HCT116 (cell line): Measurements from ENCODE around the gene NMB. TPM values are rescaled to one million over a fixed set of nuclear protein-coding genes. Genes with fewer than 3 reads are reported as not detected.
A peak's percentile ranks its signal among the peaks of the same experiment; 100 is the strongest.

Experiments
- ATAC-seq: fragments of 200-7000 bp; cut with Tn5 transposase; 2 replicates; pipeline ENCODE4 v1.9.1; 2020; ENCODE audit warnings: mild to moderate bottlenecking, moderate library complexity
- BruUV-seq: library from RNA; stranded (reverse); fragments of 400-500 nt; replicated peaks from 2 replicates; lab custom pipeline; 2021; lab: Mats Ljungman, UMichigan
- CTCF ChIA-PET: fragments of 300-600 bp; sonication (Branson Sonifier 250); formaldehyde crosslinking; loops from one replicate; lab custom pipeline; 2021; ENCODE audit warnings: antibody characterized with exemption; lab: Charles Lee
- POLR2A ChIA-PET: fragments of 300-600, 350-600 bp; sonication (Branson Sonifier 250); formaldehyde crosslinking; loops from one replicate; lab custom pipeline; 2021; ENCODE audit warnings: antibody characterized with exemption; lab: Charles Lee
- RAD21 ChIA-PET, 2 experiments: fragments of 300-600 bp; sonication (Branson Sonifier 250); formaldehyde crosslinking; loops; one replicate each; lab custom pipeline; 2023; ENCODE audit warnings: low total read pairs in 2 of 2; ENCODE audit not compliant: uncharacterized antibody in 2 of 2, unreplicated experiment in 2 of 2, low non-redundant PET in 1 of 2; lab: Charles Lee
- DNase-seq: peaks from one replicate; pipeline ENCODE4 v3.0.0-alpha.2; 2010; ENCODE audit warnings: low read depth, low spot score
- H2AFZ ChIP-seq: fragments of 200-600 bp; shearing (Covaris generic), sonication (generic); 2 replicates; pipeline ENCODE4 v1.6.1; 2017; ENCODE audit warnings: low read depth, mixed run types, mixed read lengths, antibody characterized with exemption, low read length; ENCODE audit not compliant: poor library complexity, severe bottlenecking
- H3K27ac ChIP-seq: 2 replicates; pipeline ENCODE4 v1.5.1; 2012; ENCODE audit warnings: low read depth, low read length
- H3K27me3 ChIP-seq: fragments of 200-600 bp; sonication (generic); 2 replicates; pipeline ENCODE4 v1.6.1; 2016; ENCODE audit warnings: mixed run types, low read length, mixed read lengths; ENCODE audit not compliant: insufficient read depth
- H3K36me3 ChIP-seq, 2 experiments: fragments of 200-500 bp in 1 of 2; fragments of 200-600 bp in 1 of 2; sonication (Bioruptor generic) in 1 of 2; sonication (generic) in 1 of 2; 2 replicates each; pipeline versions ENCODE4 v1.5.1 to v1.6.1; 2014 to 2016; ENCODE audit warnings: low read length in 2 of 2, inconsistent platforms in 1 of 2, mixed read lengths in 1 of 2, mixed run types in 1 of 2; ENCODE audit not compliant: insufficient read depth in 2 of 2, control insufficient read depth in 1 of 2
- H3K4me1 ChIP-seq, 2 experiments: fragments of 200-600 bp in 1 of 2; sonication (generic) in 1 of 2; 2 replicates each; pipeline versions ENCODE4 v1.5.1 to v1.6.1; 2012 to 2017; ENCODE audit warnings: low read length in 2 of 2, inconsistent platforms in 1 of 2, mild to moderate bottlenecking in 1 of 2, mixed read lengths in 1 of 2, mixed run types in 1 of 2, moderate library complexity in 1 of 2; ENCODE audit not compliant: insufficient read depth in 2 of 2, control insufficient read depth in 1 of 2
- H3K4me2 ChIP-seq: fragments of 200-600 bp; sonication (generic); 2 replicates; pipeline ENCODE4 v1.6.1; 2017; ENCODE audit warnings: mixed run types, low read length, mixed read lengths
- H3K4me3 ChIP-seq, 2 experiments: fragments of 200-600 bp in 1 of 2; sonication (generic) in 1 of 2; replicated peaks in 1 of 2; 2 replicates each; pipeline ENCODE4 v1.5.1; 2011 to 2016; ENCODE audit warnings: low read length in 2 of 2, control low read depth in 1 of 2, low read depth in 1 of 2, mild to moderate bottlenecking in 1 of 2, mixed read lengths in 1 of 2, mixed run types in 1 of 2
- H3K79me2 ChIP-seq: fragments of 200-600 bp; sonication (generic); 2 replicates; pipeline ENCODE4 v1.6.1; 2017; ENCODE audit warnings: mild to moderate bottlenecking, mixed run types, low read length, moderate library complexity, mixed read lengths; ENCODE audit not compliant: insufficient read depth
- H3K9ac ChIP-seq: fragments of 200-600 bp; sonication (generic); 2 replicates; pipeline ENCODE4 v1.6.1; 2016; ENCODE audit warnings: low read length, mixed read lengths
- H3K9me2 ChIP-seq: fragments of 200-600 bp; sonication (generic), shearing (Covaris generic); 2 replicates; pipeline ENCODE4 v1.6.1; 2017; ENCODE audit warnings: mixed run types, mild to moderate bottlenecking, moderate library complexity; ENCODE audit not compliant: insufficient read depth
- H3K9me3 ChIP-seq, 2 experiments: fragments of 200-500 bp in 1 of 2; fragments of 200-600 bp in 1 of 2; sonication (Bioruptor generic) in 1 of 2; sonication (generic) in 1 of 2; 2 replicates each; pipeline ENCODE4 v1.6.1; 2014 to 2017; ENCODE audit warnings: low read length in 2 of 2, mixed read lengths in 2 of 2, inconsistent platforms in 1 of 2, low read depth in 1 of 2, mild to moderate bottlenecking in 1 of 2, mixed run types in 1 of 2, moderate library complexity in 1 of 2; ENCODE audit not compliant: control insufficient read depth in 1 of 2, insufficient read depth in 1 of 2
- H4K20me1 ChIP-seq: fragments of 200-600 bp; sonication (generic), shearing (Covaris generic); 2 replicates; pipeline ENCODE4 v1.6.1; 2017; ENCODE audit warnings: mixed run types, mild to moderate bottlenecking, moderate library complexity; ENCODE audit not compliant: insufficient read depth
- ATF3 ChIP-seq: IDR thresholded peaks from 2 replicates; pipeline ENCODE4 v1.6.1; 2012
- CEBPB ChIP-seq: IDR thresholded peaks from 2 replicates; pipeline ENCODE4 v1.6.1; 2012; ENCODE audit warnings: low read depth
- EZH2 ChIP-seq: fragments of 200-600 bp; sonication (generic); IDR thresholded peaks from 2 replicates; pipeline ENCODE4 v1.6.1; 2017; ENCODE audit warnings: antibody characterized with exemption, mixed run types
- EZH2phosphoT487 ChIP-seq: fragments of 200-600 bp; IDR thresholded peaks from 2 replicates; pipeline ENCODE4 v1.6.1; 2018; ENCODE audit warnings: antibody characterized with exemption, borderline replicate concordance
- POLR2AphosphoS5 ChIP-seq: IDR thresholded peaks from 2 replicates; pipeline ENCODE4 v1.6.1; 2011; ENCODE audit warnings: mild to moderate bottlenecking, low read depth, low read length, moderate library complexity
- ZFX ChIP-seq: fragments of 450-650 bp; IDR thresholded peaks from 2 replicates; pipeline ENCODE4 v1.6.1; 2017
- ZNF274 ChIP-seq: fragments of 200-500 bp; sonication (Bioruptor generic); IDR thresholded peaks from 2 replicates; pipeline ENCODE4 v1.6.1; 2014; ENCODE audit warnings: mild to moderate bottlenecking, low read depth, low read length, inconsistent platforms
- intact Hi-C: fragments of 100-400 bp; cut with micrococcal nuclease; formaldehyde crosslinking; loops from 2 replicates; pipeline ENCODE4 v1.10.0; 2022
- total RNA-seq: library from RNA; stranded (reverse); gene quantifications from one replicate; pipeline ENCODE4 v1.2.1, GENCODE V29; 2021; ENCODE audit not compliant: unreplicated experiment

NMB gene
- total RNA-seq, 1 experiment from 2014 or later = 9.8 TPM

- H3K9me2 ChIP-seq = no peaks in the 10 kb centered on the region
- no peak overlapping the region for H3K4me3 ChIP-seq
- BruUV-seq = no TSS peak
- H3K79me2 ChIP-seq = 0 out of 2 replicates have a peak, but pooled peaks cover 3% of the 10 kb centered on the region
- RAD21 ChIA-PET = no interaction called here
- no peak overlapping the region for H3K4me2 ChIP-seq
- H3K9ac ChIP-seq = no peak overlapping the region
- H2AFZ ChIP-seq = no peak overlapping the region
- H3K9me3 ChIP-seq = no peaks in the 10 kb centered on the region
- peaks cover 19 to 37% of the 10 kb centered on the region in 2 experiments for H3K36me3 ChIP-seq
- intact Hi-C loops = no loop called here
- H3K4me1 ChIP-seq = no peaks in the 10 kb centered on the region; a peak in 1 of 4 replicates
- no peak for TF ChIP-seq EZH2phosphoT487
- no peak for TF ChIP-seq POLR2AphosphoS5
- TF ChIP-seq CEBPB = no peak
- no peak overlapping the region for H3K27ac ChIP-seq
- ATAC-seq (no peak), DNase-seq (no peak)
- H3K27me3 ChIP-seq = no peaks in the 10 kb centered on the region
- CTCF ChIA-PET = no interaction called here
- H4K20me1 ChIP-seq = 0 out of 2 replicates have a peak, but pooled peaks cover 4% of the 10 kb centered on the region
- POLR2A ChIA-PET = no interaction called here
Measured at GRCh38 chr15:84671211-84671610, 13.2 kb upstream of the NMB start.

- no peak for TF ChIP-seq ZNF274
- TF ChIP-seq EZH2 = no peak
- TF ChIP-seq EZH2phosphoT487 = no peak
- TF ChIP-seq ATF3 = no peak
- no peak for TF ChIP-seq ZFX
- no peaks in the 10 kb centered on the region; a peak in 1 of 4 replicates for H3K4me1 ChIP-seq
- H3K27ac ChIP-seq = no peak overlapping the region
- intact Hi-C loops = no loop called here
- ChIA-PET RAD21 (no interaction called here), POLR2A (no interaction called here), CTCF (no interaction called here)
- no peaks in the 10 kb centered on the region for H3K9me2 ChIP-seq
- no peaks in the 10 kb centered on the region for H3K9me3 ChIP-seq
- no peak overlapping the region for H3K4me2 ChIP-seq
- H3K9ac ChIP-seq = no peak overlapping the region
- TSS peak; percentile 57 for BruUV-seq
- 0 out of 2 replicates have a peak, but pooled peaks cover 3% of the 10 kb centered on the region for H3K79me2 ChIP-seq
- DNase-seq (no peak), ATAC-seq (no peak)
- H2AFZ ChIP-seq = no peak overlapping the region
- H3K36me3 ChIP-seq = peaks cover 21 to 35% of the 10 kb centered on the region in 2 experiments
- H3K4me3 ChIP-seq = no peak overlapping the region
- H4K20me1 ChIP-seq = 0 out of 2 replicates have a peak, but pooled peaks cover 4% of the 10 kb centered on the region
- no peaks in the 10 kb centered on the region for H3K27me3 ChIP-seq
Measured at GRCh38 chr15:84669726-84670125, 11.7 kb upstream of the NMB start.
